HCT116 (cell line): ENCODE results near the gene FAM120A. TPM values are rescaled to one million over a fixed set of nuclear protein-coding genes. Genes with fewer than 3 reads are reported as not detected.

Source experiments
- ATAC-seq: fragments of 200-7000 bp; cut with Tn5 transposase; 2 replicates; pipeline ENCODE4 v1.9.1; 2020; ENCODE audit warnings: mild to moderate bottlenecking, moderate library complexity
- BruUV-seq: library from RNA; stranded (reverse); fragments of 400-500 nt; replicated peaks from 2 replicates; lab custom pipeline; 2021; lab: Mats Ljungman, UMichigan
- CTCF ChIA-PET: fragments of 300-600 bp; sonication (Branson Sonifier 250); formaldehyde crosslinking; loops from one replicate; lab custom pipeline; 2021; ENCODE audit warnings: antibody characterized with exemption; lab: Charles Lee
- POLR2A ChIA-PET: fragments of 300-600, 350-600 bp; sonication (Branson Sonifier 250); formaldehyde crosslinking; loops from one replicate; lab custom pipeline; 2021; ENCODE audit warnings: antibody characterized with exemption; lab: Charles Lee
- RAD21 ChIA-PET, 2 experiments: fragments of 300-600 bp; sonication (Branson Sonifier 250); formaldehyde crosslinking; loops; one replicate each; lab custom pipeline; 2023; ENCODE audit warnings: low total read pairs in 2 of 2; ENCODE audit not compliant: uncharacterized antibody in 2 of 2, unreplicated experiment in 2 of 2, low non-redundant PET in 1 of 2; lab: Charles Lee
- DNase-seq: peaks from one replicate; pipeline ENCODE4 v3.0.0-alpha.2; 2010; ENCODE audit warnings: low read depth, low spot score
- H2AFZ ChIP-seq: fragments of 200-600 bp; shearing (Covaris generic), sonication (generic); 2 replicates; pipeline ENCODE4 v1.6.1; 2017; ENCODE audit warnings: low read depth, mixed run types, mixed read lengths, antibody characterized with exemption, low read length; ENCODE audit not compliant: poor library complexity, severe bottlenecking
- H3K27ac ChIP-seq: 2 replicates; pipeline ENCODE4 v1.5.1; 2012; ENCODE audit warnings: low read depth, low read length
- H3K27me3 ChIP-seq: fragments of 200-600 bp; sonication (generic); 2 replicates; pipeline ENCODE4 v1.6.1; 2016; ENCODE audit warnings: mixed run types, low read length, mixed read lengths; ENCODE audit not compliant: insufficient read depth
- H3K36me3 ChIP-seq, 2 experiments: fragments of 200-500 bp in 1 of 2; fragments of 200-600 bp in 1 of 2; sonication (Bioruptor generic) in 1 of 2; sonication (generic) in 1 of 2; 2 replicates each; pipeline versions ENCODE4 v1.5.1 to v1.6.1; 2014 to 2016; ENCODE audit warnings: low read length in 2 of 2, inconsistent platforms in 1 of 2, mixed read lengths in 1 of 2, mixed run types in 1 of 2; ENCODE audit not compliant: insufficient read depth in 2 of 2, control insufficient read depth in 1 of 2
- H3K4me1 ChIP-seq, 2 experiments: fragments of 200-600 bp in 1 of 2; sonication (generic) in 1 of 2; 2 replicates each; pipeline versions ENCODE4 v1.5.1 to v1.6.1; 2012 to 2017; ENCODE audit warnings: low read length in 2 of 2, inconsistent platforms in 1 of 2, mild to moderate bottlenecking in 1 of 2, mixed read lengths in 1 of 2, mixed run types in 1 of 2, moderate library complexity in 1 of 2; ENCODE audit not compliant: insufficient read depth in 2 of 2, control insufficient read depth in 1 of 2
- H3K4me2 ChIP-seq: fragments of 200-600 bp; sonication (generic); 2 replicates; pipeline ENCODE4 v1.6.1; 2017; ENCODE audit warnings: mixed run types, low read length, mixed read lengths
- H3K4me3 ChIP-seq, 2 experiments: fragments of 200-600 bp in 1 of 2; sonication (generic) in 1 of 2; replicated peaks in 1 of 2; 2 replicates each; pipeline ENCODE4 v1.5.1; 2011 to 2016; ENCODE audit warnings: low read length in 2 of 2, control low read depth in 1 of 2, low read depth in 1 of 2, mild to moderate bottlenecking in 1 of 2, mixed read lengths in 1 of 2, mixed run types in 1 of 2
- H3K79me2 ChIP-seq: fragments of 200-600 bp; sonication (generic); 2 replicates; pipeline ENCODE4 v1.6.1; 2017; ENCODE audit warnings: mild to moderate bottlenecking, mixed run types, low read length, moderate library complexity, mixed read lengths; ENCODE audit not compliant: insufficient read depth
- H3K9ac ChIP-seq: fragments of 200-600 bp; sonication (generic); 2 replicates; pipeline ENCODE4 v1.6.1; 2016; ENCODE audit warnings: low read length, mixed read lengths
- H3K9me2 ChIP-seq: fragments of 200-600 bp; sonication (generic), shearing (Covaris generic); 2 replicates; pipeline ENCODE4 v1.6.1; 2017; ENCODE audit warnings: mixed run types, mild to moderate bottlenecking, moderate library complexity; ENCODE audit not compliant: insufficient read depth
- H3K9me3 ChIP-seq, 2 experiments: fragments of 200-500 bp in 1 of 2; fragments of 200-600 bp in 1 of 2; sonication (Bioruptor generic) in 1 of 2; sonication (generic) in 1 of 2; 2 replicates each; pipeline ENCODE4 v1.6.1; 2014 to 2017; ENCODE audit warnings: low read length in 2 of 2, mixed read lengths in 2 of 2, inconsistent platforms in 1 of 2, low read depth in 1 of 2, mild to moderate bottlenecking in 1 of 2, mixed run types in 1 of 2, moderate library complexity in 1 of 2; ENCODE audit not compliant: control insufficient read depth in 1 of 2, insufficient read depth in 1 of 2
- H4K20me1 ChIP-seq: fragments of 200-600 bp; sonication (generic), shearing (Covaris generic); 2 replicates; pipeline ENCODE4 v1.6.1; 2017; ENCODE audit warnings: mixed run types, mild to moderate bottlenecking, moderate library complexity; ENCODE audit not compliant: insufficient read depth
- CBX3 ChIP-seq: IDR thresholded peaks from 2 replicates; pipeline ENCODE4 v1.6.1; 2012; ENCODE audit warnings: low read depth
- CEBPB ChIP-seq: IDR thresholded peaks from 2 replicates; pipeline ENCODE4 v1.6.1; 2012; ENCODE audit warnings: low read depth
- CTCF ChIP-seq, 3 experiments: fragments of 200-600 bp in 1 of 3; sonication (generic) in 1 of 3; IDR thresholded peaks in 2 of 3; conservative IDR thresholded peaks in 1 of 3; 2 replicates each; pipeline ENCODE4 v1.5.1; 2012 to 2017; ENCODE audit warnings: low read depth in 2 of 3, low read length in 2 of 3, antibody characterized with exemption in 1 of 3, borderline replicate concordance in 1 of 3, control low read depth in 1 of 3, mild to moderate bottlenecking in 1 of 3, mixed read lengths in 1 of 3, mixed run types in 1 of 3, moderate library complexity in 1 of 3; ENCODE audit not compliant: insufficient read depth in 1 of 3
- FOSL1 ChIP-seq: IDR thresholded peaks from 2 replicates; pipeline ENCODE4 v1.6.1; 2012; ENCODE audit warnings: low read depth
- POLR2A ChIP-seq: IDR thresholded peaks from 2 replicates; pipeline ENCODE4 v1.7.0; 2011; ENCODE audit warnings: borderline replicate concordance; ENCODE audit not compliant: insufficient read depth, insufficient read length; ENCODE audit errors: extremely low read depth
- RAD21 ChIP-seq: IDR thresholded peaks from 2 replicates; pipeline ENCODE4 v1.6.1; 2012; ENCODE audit warnings: low read depth, mild to moderate bottlenecking
- SRF ChIP-seq: IDR thresholded peaks from 2 replicates; pipeline ENCODE4 v1.6.1; 2012; ENCODE audit warnings: low read depth
- TCF7L2 ChIP-seq: IDR thresholded peaks from 2 replicates; pipeline ENCODE4 v1.7.0; 2011; ENCODE audit warnings: borderline replicate concordance, inconsistent platforms; ENCODE audit not compliant: insufficient read depth, insufficient read length; ENCODE audit errors: extremely low read depth
- intact Hi-C: fragments of 100-400 bp; cut with micrococcal nuclease; formaldehyde crosslinking; loops from 2 replicates; pipeline ENCODE4 v1.10.0; 2022
- total RNA-seq: library from RNA; stranded (reverse); gene quantifications from one replicate; pipeline ENCODE4 v1.2.1, GENCODE V29; 2021; ENCODE audit not compliant: unreplicated experiment

FAM120A gene
- total RNA-seq, 1 experiment from 2014 or later: 122 TPM

GRCh38 chr9:93587284-93587650 lies 135.8 kb downstream of the FAM120A start:
- no peak overlapping the region for H3K4me3 ChIP-seq
- RAD21 ChIA-PET: no interaction called here
- no peaks in the 10 kb centered on the region; a peak in 1 of 4 replicates for H3K4me1 ChIP-seq
- DNase-seq (no peak), ATAC-seq (no peak)
- H3K9me3 ChIP-seq: no peaks in the 10 kb centered on the region
- no peaks in the 10 kb centered on the region for H3K27me3 ChIP-seq
- BruUV-seq: no TSS peak
- H3K27ac ChIP-seq: no peak overlapping the region
- POLR2A ChIA-PET: no interaction called here
- intact Hi-C loops: no loop called here
- peaks cover 43% of the 10 kb centered on the region for H3K79me2 ChIP-seq
- no peaks in the 10 kb centered on the region for H4K20me1 ChIP-seq
- no peaks in the 10 kb centered on the region for H3K9me2 ChIP-seq
- H3K36me3 ChIP-seq: no peaks in the 10 kb centered on the region
- CTCF ChIA-PET: interaction anchor here (1.6 kb wide), 1 partner anchor 9 kb away, joined by 3 read pairs; no protein-coding TSS in a partner anchor
- TF ChIP-seq FOSL1: no peak
- no peak for TF ChIP-seq CBX3
- no peak for TF ChIP-seq POLR2A
- TF ChIP-seq CEBPB: no peak
- H2AFZ ChIP-seq: no peak overlapping the region
- H3K4me2 ChIP-seq: no peak overlapping the region
- no peak overlapping the region for H3K9ac ChIP-seq

GRCh38 chr9:93587651-93588347 lies 136.3 kb downstream of the FAM120A start:
- CTCF ChIA-PET: interaction anchor here (1.6 kb wide), 1 partner anchor 10 kb away, joined by 3 read pairs; no protein-coding TSS in a partner anchor
- peaks cover 39% of the 10 kb centered on the region for H3K79me2 ChIP-seq
- H3K4me3 ChIP-seq: no peak overlapping the region
- BruUV-seq: no TSS peak
- intact Hi-C loops: no loop called here
- POLR2A ChIA-PET: no interaction called here
- H3K9me3 ChIP-seq: no peaks in the 10 kb centered on the region
- TF ChIP-seq SRF (no peak), RAD21 (peak; percentile 18; the same call in 1 of the 2 replicates), TCF7L2 (no peak), CTCF (IDR thresholded peaks at IDR 0.05 in 2 of 3, conservative IDR thresholded peaks at IDR 0.05 in 1 of 3; ENCODE audit: borderline replicate concordance in 1 of 3, insufficient read depth in 1 of 3, low read depth in 2 of 3, low read length in 2 of 3) (peak in 2 of 3 experiments; percentile 3 to 21; a peak in 2 of 6 replicates)
- 0 out of 2 replicates have a peak, but pooled peaks have one; percentile 39 for ATAC-seq
- H3K9me2 ChIP-seq: no peaks in the 10 kb centered on the region
- no peak overlapping the region for H2AFZ ChIP-seq
- peaks cover 0 to 3% of the 10 kb centered on the region in 2 experiments; a peak in 1 of 4 replicates for H3K4me1 ChIP-seq
- H3K36me3 ChIP-seq: no peaks in the 10 kb centered on the region
- RAD21 ChIA-PET: no interaction called here
- no peak overlapping the region for H3K9ac ChIP-seq
- H3K27me3 ChIP-seq: no peaks in the 10 kb centered on the region
- no peak for DNase-seq
- no peak overlapping the region for H3K4me2 ChIP-seq
- H3K27ac ChIP-seq: no peak overlapping the region
- H4K20me1 ChIP-seq: no peaks in the 10 kb centered on the region
